Forelimb muscle (tissue), 1 donor: Measurements from ENCODE around the gene COMMD1. TPM values are rescaled to one million over a fixed set of nuclear protein-coding genes. Genes with fewer than 3 reads are reported as not detected.
"Not testable (repeated sequence)": the region's sequence is repeated elsewhere in the genome, so short reads cannot be mapped to it uniquely, and the experiment has no call there.

Experiments
- DNase-seq: peaks from one replicate; pipeline ENCODE4 v3.0.0-alpha.2; 2013; ENCODE audit warnings: low read depth
- polyA plus RNA-seq: library from polyadenylated mRNA; unstranded; fragments of 120-200 nt; gene quantifications from one replicate; pipeline ENCODE4 v1.2.1, GENCODE V29; 2013; ENCODE audit not compliant: insufficient read length

Gene COMMD1
- polyA plus RNA-seq, 1 donor, result 63.9 TPM

DNA sequence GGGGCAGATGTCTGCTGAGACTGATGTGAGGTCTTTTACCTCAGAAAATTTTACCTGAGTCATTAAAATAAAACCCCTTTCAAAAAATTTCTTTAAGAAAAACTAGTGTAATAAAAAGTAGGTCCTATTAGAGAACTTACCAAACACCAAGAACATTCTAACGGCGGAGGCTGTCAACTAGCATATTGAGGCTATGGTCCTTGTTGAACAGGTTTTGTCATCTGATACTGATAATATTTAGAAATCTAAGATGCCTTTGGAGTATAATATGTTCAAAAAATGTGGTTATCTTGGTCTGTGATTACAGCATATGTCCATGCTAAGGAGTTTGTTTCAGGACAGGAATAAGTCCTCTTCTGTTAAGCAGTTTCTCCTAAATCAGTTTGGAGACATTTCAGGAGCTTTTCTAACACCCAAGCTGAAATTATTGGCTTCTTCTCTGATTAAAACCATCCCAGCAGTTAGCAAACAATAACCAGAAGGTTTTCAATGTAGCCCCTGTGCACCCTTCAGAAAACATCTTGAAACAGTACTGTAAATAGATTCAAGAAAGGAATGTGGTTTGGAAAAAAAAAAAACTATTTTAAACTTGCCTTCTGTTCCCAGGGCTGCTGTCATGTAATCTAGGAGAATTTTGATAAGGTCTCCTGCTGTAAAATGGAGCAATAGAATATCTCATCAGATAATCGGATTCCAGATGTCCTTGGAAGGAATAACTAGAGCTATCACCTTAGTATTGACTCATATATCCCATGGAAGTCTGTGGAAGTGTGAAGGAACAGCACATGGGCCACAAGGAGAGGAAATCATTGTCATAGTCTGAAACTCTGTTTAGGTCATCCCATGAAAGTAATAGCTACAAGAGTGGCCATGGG is 231.7 kb downstream of the COMMD1 start:
- no peak for DNase-seq

DNA sequence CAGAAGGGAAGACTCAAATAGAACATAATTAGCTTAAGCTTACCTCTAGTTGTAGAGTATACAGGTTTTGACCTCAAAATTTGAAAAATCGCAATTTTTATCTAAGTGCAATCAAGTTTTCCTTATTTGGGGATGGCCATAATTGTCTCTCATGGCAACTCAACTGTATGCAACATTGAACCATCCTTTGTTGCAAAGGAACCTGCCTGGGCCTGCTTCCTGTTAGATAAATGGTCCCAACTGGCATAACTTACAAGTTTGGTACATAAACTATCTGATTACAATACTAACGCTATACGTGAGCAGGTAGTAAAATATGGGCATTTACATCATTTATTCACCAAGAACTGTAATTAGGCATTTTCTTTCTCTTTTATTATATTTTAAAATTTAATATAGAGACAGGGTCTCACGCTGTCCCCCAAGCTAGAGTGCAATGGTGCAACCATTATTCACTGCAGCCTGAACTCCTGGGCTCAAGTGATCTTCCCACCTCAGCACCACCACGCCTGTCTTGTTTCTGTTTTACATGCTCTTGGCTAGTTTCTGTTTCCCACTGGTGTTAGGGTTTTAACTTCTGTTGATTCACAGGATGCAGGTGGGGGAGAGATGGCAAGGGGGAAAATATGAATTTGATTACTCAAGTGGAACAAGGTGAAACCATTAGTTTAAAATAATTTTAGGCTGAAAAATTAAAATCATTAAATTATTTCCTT is 235.1 kb downstream of the COMMD1 start:
- DNase-seq, result no peak

DNA sequence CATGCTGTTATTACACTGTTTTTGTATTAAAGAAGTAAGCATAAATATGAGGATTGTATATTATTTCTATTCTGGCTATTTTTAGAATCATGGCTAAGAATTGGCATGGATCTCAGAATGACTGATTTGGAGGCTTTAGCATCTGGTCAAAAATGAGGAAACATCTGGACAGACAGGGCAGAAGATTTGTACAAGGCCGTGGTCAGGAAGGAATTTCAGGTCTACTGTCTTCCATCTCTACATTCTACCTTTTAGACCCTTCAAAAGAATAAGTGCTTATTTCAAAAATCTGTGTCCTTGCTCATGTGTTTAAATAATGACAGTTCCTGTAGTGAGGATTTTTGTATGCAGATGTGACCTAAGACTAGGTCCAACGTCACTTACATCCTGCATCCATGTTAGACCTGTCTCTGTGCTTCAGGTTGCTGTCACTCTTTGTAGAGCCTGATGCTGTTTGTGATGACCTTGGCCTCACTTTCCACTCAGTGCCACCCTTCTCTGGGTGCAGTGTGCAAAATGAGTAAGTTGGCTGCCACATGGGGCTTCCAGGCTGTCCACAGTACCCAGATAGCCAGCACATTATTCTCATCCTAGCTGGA is 235.8 kb downstream of the COMMD1 start:
- no peak for DNase-seq

DNA sequence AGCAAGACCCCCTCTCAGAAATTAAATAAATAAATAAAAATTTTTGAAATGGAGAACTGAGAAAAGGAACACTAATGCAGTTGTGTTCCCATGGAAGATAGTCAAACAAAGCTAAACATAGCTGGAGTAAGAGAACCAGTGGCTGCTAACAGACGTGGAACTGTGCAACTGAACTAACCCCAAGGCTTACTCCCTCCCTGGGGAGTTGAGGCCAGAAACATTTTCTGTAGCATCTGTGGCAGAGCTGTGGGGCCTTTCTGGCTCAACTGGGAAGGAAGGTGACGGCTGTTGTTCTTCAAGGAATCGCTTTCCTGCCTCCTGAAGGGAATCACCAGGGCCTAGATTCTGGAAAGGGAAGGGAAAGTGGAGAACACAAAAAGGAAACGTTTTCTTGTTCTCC is 236.6 kb downstream of the COMMD1 start:
- DNase-seq, result no peak

DNA sequence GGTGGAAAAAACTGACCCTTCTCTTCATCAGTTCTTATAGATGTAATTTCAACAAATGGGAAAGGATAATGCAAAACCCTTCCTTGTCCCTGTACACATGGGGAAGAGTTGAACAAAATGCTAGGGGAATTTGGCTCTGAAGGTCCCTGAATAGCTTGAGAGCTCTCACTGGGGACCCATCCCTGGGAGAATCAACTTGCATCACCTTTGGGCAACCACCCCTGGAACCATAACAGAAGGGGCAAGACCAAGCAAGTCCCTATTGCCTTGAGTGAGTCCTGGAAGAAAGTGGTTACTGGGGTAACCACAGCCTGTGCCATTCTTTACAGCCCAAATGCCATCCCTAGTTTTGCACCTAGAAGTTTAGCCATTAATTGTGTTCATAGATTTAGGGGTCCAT is 238.2 kb downstream of the COMMD1 start:
- no peak for DNase-seq

DNA sequence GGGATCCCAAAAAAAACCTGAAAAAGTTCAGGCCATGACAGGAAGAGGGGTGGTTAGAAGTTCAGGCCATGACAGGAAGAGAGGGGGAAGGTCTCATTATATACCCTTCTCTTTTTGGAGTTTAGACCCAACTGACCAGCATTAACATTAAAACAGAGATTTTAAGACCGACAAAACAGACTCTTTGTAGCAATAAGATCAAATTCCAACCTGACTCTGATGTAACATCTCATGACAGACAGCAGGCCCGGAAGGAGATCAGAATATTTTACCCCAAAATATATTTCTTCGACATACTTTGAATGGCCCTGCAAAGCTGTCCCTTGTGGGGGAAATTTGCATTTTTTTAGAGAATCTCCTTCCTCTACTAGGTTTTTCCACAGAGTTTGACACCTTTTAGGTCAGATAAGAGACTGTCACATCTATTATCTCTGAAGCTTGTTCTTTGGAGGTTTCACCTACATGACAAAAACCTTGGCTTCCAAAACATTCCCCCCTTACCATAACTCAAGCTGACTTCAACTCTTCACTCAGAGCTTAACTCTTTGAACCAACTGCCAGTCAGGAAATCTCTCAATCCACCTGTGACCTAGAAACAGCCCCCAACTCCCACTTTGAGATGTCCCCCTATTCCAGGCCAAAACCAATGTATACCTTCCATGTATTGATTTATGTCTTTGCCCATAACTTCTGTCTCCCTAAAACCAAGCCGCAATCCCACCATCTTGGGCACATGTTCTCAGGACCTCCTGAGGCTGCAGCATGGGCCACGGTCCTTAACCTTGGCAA is 239.4 kb downstream of the COMMD1 start:
- no peak for DNase-seq

DNA sequence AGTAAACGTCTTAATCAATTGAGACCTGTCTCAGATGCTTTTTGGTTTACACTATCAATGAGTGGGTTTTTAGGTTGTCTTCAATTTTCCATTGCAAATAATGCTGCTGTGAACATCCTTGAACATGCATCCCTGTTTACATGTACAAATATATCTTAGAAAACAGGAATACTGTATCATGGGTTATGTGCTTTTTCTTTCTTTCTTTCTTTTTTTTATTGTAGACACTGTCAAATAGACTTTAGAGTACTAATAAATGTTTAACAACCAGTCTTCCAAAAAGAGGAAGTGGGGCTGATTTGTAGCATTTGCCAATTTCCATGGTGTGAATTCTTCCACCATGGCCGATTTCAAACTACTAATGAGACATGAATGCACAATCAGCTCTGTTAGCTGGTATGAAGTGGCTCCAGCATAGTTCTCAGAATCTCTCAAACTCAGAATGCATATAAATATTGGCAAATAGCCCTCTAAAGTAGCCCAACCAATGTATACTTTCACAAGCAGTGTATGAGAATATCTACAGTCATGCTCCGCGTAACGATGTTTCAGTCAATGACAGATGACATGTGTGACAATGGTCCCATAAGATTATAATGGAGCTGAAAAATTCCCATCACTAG is 240.1 kb downstream of the COMMD1 start:
- no peak for DNase-seq

DNA sequence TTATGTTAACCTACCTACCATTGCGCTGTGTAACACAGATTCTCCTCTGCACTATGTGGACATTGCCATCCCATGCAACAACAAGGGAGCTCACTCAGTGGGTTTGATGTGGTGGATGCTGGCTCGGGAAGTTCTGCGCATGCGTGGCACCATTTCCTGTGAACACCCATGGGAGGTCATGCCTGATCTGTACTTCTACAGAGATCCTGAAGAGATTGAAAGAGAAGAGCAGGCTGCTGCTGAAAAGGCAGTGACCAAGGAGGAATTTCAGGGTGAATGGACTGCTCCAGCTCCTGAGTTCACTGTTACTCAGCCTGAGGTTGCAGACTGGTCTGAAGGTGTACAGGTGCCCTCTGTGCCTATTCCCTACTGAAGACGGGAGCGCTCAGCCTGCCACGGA is 241.3 kb downstream of the COMMD1 start:
- not testable (repeated sequence) for DNase-seq

DNA sequence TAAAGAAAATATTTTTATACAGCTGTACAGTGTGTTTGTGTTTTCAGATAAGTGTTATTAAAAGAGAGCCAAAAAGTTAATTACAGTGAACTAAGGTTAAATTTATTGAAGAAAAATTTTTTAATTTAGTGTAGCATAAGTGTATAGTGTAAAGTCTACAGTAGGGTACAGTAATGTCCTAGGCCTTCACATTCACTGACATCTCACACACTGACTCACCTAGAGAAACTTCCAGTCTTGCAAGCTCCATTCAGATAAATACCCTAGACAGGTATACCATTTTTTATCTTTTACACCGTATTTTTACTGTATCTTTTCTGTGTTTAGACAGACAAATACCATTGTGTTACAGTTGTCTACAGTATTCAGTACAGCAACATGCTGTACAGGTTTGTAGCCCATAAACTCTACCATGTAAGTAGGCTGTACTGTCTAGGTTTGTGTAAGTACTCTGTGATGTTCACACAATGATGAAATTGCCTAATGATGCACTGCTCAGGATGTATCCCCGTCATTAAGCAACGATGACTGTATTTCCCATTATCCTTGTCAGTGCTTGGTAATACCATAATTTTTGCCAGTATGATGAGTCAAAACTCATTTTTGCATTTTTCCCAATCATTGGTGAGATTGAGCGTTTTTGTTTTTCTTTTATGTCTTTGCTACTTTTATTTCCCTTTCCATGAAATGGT is 242.3 kb downstream of the COMMD1 start:
- no peak for DNase-seq

DNA sequence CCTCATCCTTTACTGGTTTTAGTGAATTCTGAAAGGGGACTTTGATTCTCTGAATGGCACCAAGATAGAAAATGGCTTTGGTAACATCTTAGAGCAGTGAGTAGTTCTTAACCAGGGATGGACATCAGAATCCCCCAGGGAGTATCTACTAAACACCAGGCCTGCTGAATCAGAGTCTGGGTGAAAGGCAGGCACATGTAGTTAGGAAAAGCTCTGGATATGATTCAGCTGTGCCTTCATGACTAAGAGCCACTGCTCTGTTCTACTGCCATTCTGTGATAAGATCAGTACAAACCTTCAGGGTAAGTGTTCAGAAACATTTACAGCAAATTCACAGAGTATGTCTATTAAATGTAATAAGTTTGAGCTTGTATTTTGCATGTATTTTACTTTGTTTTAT is 244.2 kb downstream of the COMMD1 start:
- no peak for DNase-seq

DNA sequence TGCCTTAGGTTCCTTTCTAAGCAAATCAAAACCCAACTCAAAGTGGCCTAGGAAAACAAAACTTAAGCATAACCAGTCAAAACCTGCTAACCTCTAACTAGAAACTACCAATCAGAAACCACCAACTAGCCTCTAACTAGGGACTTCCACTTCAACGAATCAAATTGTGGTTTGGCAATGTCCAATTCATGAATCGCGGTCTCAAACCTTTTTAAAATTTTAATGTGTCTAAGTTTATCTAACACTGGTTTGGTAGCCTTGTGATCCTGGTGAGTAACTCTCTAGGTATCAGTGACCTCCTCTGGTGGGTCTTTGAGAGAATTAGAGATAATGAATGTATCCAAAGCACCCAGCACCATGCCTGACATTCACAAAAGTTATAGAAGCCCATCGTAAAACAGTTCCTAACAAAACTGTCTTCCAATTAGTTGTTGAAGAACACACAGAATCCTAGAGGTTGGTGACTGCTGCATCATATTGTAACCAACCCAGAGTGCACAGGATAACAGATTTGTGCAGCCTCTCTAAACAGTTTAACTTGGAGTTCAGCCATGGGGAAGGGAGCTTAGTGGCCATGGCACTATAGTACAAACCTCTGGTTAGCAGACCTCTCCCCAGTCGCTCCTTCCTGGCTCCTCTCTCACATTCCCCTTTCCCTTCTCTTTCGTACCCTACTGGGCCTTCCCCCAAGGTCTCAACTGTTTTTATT is 245.3 kb downstream of the COMMD1 start:
- no peak for DNase-seq

DNA sequence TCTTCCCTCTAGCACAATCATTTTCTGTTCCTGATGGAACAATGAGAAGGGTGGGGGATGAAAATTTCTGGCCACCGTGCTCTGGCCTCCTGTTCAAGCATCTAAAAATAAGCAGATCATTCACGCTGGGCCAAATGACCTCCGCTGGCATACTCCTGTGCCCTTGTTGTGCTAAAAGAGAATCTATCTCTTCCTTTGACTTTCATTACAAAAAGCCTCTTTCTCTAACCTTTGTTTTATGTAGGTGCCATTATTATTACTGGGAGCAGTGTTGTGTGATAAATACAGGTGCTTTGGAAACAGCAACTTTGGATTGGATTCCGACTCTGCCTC is 245.8 kb downstream of the COMMD1 start:
- DNase-seq, result no peak

DNA sequence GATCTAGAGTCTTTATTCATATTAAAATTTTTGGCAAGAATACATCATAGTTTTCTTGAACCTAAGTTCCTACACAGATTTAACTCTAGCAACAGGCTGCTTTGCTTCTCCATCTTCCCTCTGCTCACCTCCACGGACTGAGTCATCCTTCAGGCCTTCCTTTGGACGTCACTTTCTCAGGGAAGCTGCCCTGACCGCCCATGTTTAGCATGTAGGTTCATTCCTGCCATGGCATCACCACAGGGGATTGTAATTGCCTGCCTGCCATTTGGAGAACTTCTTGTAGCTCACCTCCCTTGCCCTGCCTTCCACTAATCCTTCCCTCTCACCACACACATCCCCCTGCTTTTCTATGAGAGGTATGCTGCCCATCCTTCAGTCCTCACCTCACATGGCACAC is 246.5 kb downstream of the COMMD1 start:
- no peak for DNase-seq

DNA sequence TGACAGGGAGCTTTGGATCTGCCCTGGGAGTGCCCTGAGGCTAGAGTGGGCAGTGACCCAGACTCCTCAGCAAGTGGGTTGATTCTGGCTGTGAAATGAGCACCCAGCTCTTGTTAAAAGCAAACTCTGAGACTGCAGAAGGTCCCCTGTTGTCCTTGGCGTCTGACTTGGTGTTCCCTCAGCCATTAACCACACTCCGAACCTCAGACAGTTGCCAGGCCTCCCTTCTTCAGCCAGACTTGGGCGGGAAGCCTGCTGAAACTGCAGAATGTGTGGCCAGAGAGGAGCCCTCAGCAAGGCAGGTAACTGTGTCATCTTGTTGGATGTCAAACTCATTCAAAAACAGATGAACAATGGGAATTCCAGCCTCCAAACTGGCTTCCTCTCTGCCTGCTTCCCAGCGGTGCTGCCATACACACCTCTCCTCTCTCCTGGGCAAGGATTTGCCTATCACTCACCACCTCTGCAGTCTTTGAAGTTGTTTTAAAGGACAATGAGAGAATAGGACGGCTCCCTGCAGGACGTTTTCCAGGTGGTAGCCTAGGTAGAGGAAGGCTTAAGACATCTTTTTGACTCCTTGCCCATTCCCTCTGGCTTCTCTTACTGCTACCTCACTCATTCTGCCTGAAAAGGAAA is 251.5 kb downstream of the COMMD1 start:
- no peak for DNase-seq

DNA sequence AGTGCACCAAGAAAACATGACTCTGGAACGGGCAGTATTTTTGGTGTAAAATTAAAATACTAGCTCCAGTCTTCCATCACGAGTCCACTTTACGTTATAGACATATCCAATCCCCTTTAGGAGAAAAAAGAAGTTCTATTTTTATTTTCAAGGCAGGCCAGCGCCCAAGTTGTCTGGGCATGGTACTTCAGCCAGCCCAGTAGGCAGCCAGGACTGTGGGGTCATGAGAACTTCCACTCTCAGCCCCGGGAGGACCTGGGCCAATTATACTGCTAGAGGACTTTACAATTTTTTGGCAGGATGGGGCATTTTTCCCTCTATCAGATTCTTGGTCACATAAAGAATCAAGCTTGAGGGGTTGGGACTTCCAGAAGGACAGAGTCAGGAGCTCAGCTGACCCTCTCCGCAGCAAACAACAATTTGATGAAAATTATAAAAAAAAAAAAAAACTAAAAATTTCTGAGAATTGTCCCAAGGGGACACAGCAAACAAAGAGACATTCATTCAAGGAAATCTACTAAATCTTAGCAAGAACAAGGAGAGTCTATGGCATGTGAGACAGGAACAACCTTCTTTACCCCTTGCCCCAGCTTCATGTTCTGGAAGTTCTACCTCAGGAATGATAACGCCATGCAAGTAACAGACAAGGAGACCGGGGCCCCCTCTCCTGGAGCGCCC is 253.1 kb downstream of the COMMD1 start:
- no peak for DNase-seq

DNA sequence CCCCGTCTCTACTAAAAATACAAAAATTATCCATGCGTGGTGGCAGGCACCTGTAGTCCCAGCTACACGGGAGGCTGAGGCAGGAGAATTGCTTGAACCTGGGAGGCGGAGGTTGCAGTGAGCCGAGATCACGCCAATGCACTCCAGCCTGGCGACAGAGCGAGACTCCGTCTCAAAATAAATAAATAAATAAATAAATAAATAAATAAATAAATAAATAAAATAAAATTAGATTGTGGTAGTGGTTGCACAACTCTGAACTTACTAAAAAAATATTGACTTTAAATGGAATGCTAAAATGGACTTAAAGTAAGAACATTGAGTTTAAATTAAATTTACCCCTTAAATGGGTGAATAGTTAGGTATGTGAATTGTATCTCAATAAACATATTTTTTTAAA is 255.2 kb downstream of the COMMD1 start:
- not testable (repeated sequence) for DNase-seq

DNA sequence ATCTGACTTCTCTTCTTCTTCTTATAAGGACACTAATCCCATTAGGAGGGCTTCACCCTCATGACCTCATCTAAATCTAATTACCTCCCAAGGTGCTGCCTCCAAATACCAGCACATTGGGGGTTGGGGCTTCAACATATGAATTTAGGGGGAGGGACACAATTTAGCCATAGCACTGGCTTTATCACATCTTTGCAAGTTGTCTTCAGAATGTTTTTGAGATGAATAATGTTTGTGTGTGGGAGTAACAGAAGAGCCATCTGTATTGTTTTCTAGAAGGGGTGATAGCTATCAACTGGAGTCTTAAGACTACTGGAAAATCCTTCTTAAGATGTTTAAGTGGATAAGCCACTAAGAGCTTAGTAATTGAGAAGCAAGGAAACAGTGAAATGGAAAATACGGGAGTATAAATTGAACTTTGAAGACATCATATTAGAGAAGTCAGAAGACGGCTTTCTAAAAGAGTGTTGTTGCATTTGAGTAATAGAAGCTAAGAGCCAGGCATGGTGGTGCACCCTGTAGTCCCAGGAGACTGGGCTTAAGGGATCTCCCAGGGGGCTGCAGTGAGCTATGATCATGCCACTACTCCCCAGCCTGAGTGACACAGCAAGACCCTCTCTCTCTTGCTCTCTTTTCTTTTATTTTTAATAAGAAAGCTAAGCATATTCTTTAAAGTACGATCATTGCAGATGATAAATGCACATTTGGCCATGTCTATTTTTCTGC is 257.8 kb downstream of the COMMD1 start:
- DNase-seq, result no peak

DNA sequence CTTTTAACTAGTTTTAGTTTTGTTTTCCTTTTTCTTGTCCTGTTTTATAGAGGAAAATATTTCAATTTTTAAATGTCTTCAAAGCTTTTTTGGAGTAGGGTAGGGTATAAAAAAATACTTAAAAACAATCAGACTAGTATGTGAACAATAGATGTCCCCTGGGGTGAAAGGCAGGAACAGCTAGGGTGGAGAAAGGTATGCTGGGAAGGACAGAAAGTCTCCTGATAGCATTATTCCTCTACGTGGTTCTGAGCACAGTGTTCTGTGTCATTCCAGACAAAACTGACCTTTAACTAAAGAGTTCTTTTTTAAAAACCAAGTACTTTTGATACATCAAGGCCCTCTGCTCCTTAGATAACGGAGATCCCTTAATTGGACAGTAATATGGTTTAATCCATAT is 258.4 kb downstream of the COMMD1 start:
- DNase-seq, result no peak

DNA sequence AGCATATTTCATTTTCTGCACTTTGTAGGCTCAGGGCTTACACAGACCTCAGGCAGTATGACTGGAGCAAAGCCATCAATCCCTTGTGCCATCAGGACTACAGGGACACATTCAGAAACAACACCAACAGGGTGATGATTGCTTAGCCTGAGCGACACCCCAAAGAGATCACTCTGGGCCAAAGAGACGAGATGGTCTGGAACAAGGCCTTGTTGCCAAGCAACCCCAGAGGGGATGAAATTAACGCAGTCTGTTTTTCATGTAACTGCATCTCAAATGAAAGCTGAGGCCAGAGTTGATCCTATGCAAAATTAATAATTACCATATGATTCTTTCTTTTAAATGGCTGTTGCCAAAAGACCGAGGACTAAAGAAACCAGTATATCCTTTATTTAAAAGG is 270.3 kb downstream of the COMMD1 start:
- DNase-seq, result no peak
